Effector memory CD8-positive, alpha-beta T cell (primary cell): ENCODE measurements around the gene MRPS18A.

Experiments used
- ATAC-seq: fragments of 150-1000 bp; cut with Tn5 transposase; replicated peaks from 2 replicates; pipeline ENCODE4 v1.10.0; 2021; ENCODE audit warnings: mild to moderate bottlenecking, moderate library complexity
- DNase-seq, 3 experiments: peaks; one replicate each; pipeline ENCODE4 v3.0.0; 2021
- H3K27ac Mint-ChIP-seq, 2 donors: one replicate each; pipeline ENCODE4 v1.8.0; 2022; ENCODE audit warnings: mild to moderate bottlenecking in 2 of 2, mixed read lengths in 2 of 2, moderate library complexity in 2 of 2
- H3K27me3 Mint-ChIP-seq, 2 donors: one replicate each; pipeline ENCODE4 v1.8.0; 2022; ENCODE audit warnings: mixed read lengths in 2 of 2
- H3K36me3 Mint-ChIP-seq: one replicate; pipeline ENCODE4 v1.8.0; 2022; ENCODE audit warnings: mild to moderate bottlenecking, moderate library complexity, mixed read lengths; ENCODE audit not compliant: insufficient read depth
- H3K4me1 Mint-ChIP-seq, 2 donors: one replicate each; pipeline ENCODE4 v1.8.0; 2022; ENCODE audit warnings: low read depth in 2 of 2, mixed read lengths in 2 of 2
- H3K4me3 Mint-ChIP-seq, 2 donors: one replicate each; pipeline ENCODE4 v1.8.0; 2022; ENCODE audit warnings: mild to moderate bottlenecking in 2 of 2, mixed read lengths in 2 of 2, moderate library complexity in 2 of 2
- H3K9me3 Mint-ChIP-seq, 2 donors: one replicate each; pipeline ENCODE4 v1.8.0; 2022; ENCODE audit warnings: mixed read lengths in 2 of 2

MRPS18A gene

GRCh38 chr6:43679057-43679456 lies 8.5 kb downstream of the MRPS18A start:
- DNase-seq (no peak), ATAC-seq (no peak)
- H3K27ac Mint-ChIP-seq, result no peak overlapping the region
- H3K36me3 Mint-ChIP-seq, result peaks cover 39% of the 10 kb centered on the region
- no peaks in the 10 kb centered on the region for H3K27me3 Mint-ChIP-seq
- no peaks in the 10 kb centered on the region for H3K9me3 Mint-ChIP-seq
- H3K4me3 Mint-ChIP-seq, result no peak overlapping the region
- peaks cover 10 to 18% of the 10 kb centered on the region in 2 donors for H3K4me1 Mint-ChIP-seq

GRCh38 chr6:43678341-43678740 lies 9.2 kb downstream of the MRPS18A start:
- H3K27ac Mint-ChIP-seq, result no peak overlapping the region
- no peak for ATAC-seq
- H3K9me3 Mint-ChIP-seq, result no peaks in the 10 kb centered on the region
- H3K27me3 Mint-ChIP-seq, result no peaks in the 10 kb centered on the region
- H3K36me3 Mint-ChIP-seq, result peaks cover 45% of the 10 kb centered on the region
- DNase-seq, result no peak
- no peak overlapping the region for H3K4me3 Mint-ChIP-seq
- peaks cover 6 to 13% of the 10 kb centered on the region in 2 donors for H3K4me1 Mint-ChIP-seq

- H3K27ac Mint-ChIP-seq, result no peak overlapping the region
- peaks cover 2 to 8% of the 10 kb centered on the region in 2 donors for H3K4me1 Mint-ChIP-seq
- no peaks in the 10 kb centered on the region for H3K27me3 Mint-ChIP-seq
- no peaks in the 10 kb centered on the region for H3K9me3 Mint-ChIP-seq
- no peak for ATAC-seq
- peaks cover 48% of the 10 kb centered on the region for H3K36me3 Mint-ChIP-seq
- no peak overlapping the region for H3K4me3 Mint-ChIP-seq
- no peak for DNase-seq
Observed at GRCh38 chr6:43677759-43678158, 9.8 kb downstream of the MRPS18A start.

- H3K9me3 Mint-ChIP-seq, result no peaks in the 10 kb centered on the region
- H3K27me3 Mint-ChIP-seq, result no peaks in the 10 kb centered on the region
- no peak overlapping the region for H3K4me3 Mint-ChIP-seq
- DNase-seq (no peak), ATAC-seq (no peak)
- no peak overlapping the region for H3K27ac Mint-ChIP-seq
- peaks cover 55% of the 10 kb centered on the region for H3K36me3 Mint-ChIP-seq
- H3K4me1 Mint-ChIP-seq, result peaks cover 0 to 1% of the 10 kb centered on the region in 2 donors
Observed at GRCh38 chr6:43676962-43677606, 10.5 kb downstream of the MRPS18A start.

GRCh38 chr6:43674921-43675320 lies 12.7 kb downstream of the MRPS18A start:
- H3K9me3 Mint-ChIP-seq, result no peaks in the 10 kb centered on the region
- H3K27ac Mint-ChIP-seq, result peak overlapping the region in 1 of 2 donors; percentile 57
- DNase-seq (no peak), ATAC-seq (no peak)
- H3K36me3 Mint-ChIP-seq, result peaks cover 55% of the 10 kb centered on the region
- no peaks in the 10 kb centered on the region for H3K27me3 Mint-ChIP-seq
- no peaks in the 10 kb centered on the region for H3K4me1 Mint-ChIP-seq
- no peak overlapping the region for H3K4me3 Mint-ChIP-seq

GRCh38 chr6:43674291-43674690 lies 13.3 kb downstream of the MRPS18A start:
- ATAC-seq (no peak), DNase-seq (no peak)
- Mint-ChIP-seq H3K36me3 (peaks cover 52% of the 10 kb centered on the region), H3K4me3 (no peak overlapping the region), H3K4me1 (no peaks in the 10 kb centered on the region), H3K27ac (no peak overlapping the region), H3K27me3 (no peaks in the 10 kb centered on the region), H3K9me3 (no peaks in the 10 kb centered on the region)

- Mint-ChIP-seq H3K27ac (no peak overlapping the region), H3K4me3 (no peak overlapping the region), H3K36me3 (peaks cover 51% of the 10 kb centered on the region), H3K4me1 (peaks cover 0 to under 1% of the 10 kb centered on the region in 2 donors), H3K27me3 (no peaks in the 10 kb centered on the region), H3K9me3 (no peaks in the 10 kb centered on the region)
- no peak for DNase-seq
- ATAC-seq, result no peak
Observed at GRCh38 chr6:43673444-43674084, 14.0 kb downstream of the MRPS18A start.

GRCh38 chr6:43671801-43672690 lies 15.5 kb downstream of the MRPS18A start:
- Mint-ChIP-seq H3K36me3 (peaks cover 38% of the 10 kb centered on the region), H3K4me3 (no peak overlapping the region), H3K27me3 (no peaks in the 10 kb centered on the region), H3K9me3 (no peaks in the 10 kb centered on the region), H3K27ac (peak overlapping the region; percentile 15 to 46), H3K4me1 (peaks cover 12 to 15% of the 10 kb centered on the region in 2 donors)
- no peak for ATAC-seq
- DNase-seq, result no peak

- DNase-seq (no peak), ATAC-seq (no peak)
- Mint-ChIP-seq H3K9me3 (no peaks in the 10 kb centered on the region), H3K4me1 (peaks cover 13 to 18% of the 10 kb centered on the region in 2 donors), H3K36me3 (peaks cover 33% of the 10 kb centered on the region), H3K27ac (peak overlapping the region; percentile 46 to 66), H3K4me3 (no peak overlapping the region), H3K27me3 (no peaks in the 10 kb centered on the region)
Observed at GRCh38 chr6:43671011-43671800, 16.4 kb downstream of the MRPS18A start.

GRCh38 chr6:43670623-43670986 lies 17.0 kb downstream of the MRPS18A start:
- no peak for DNase-seq
- peaks cover 13 to 18% of the 10 kb centered on the region in 2 donors for H3K4me1 Mint-ChIP-seq
- no peak for ATAC-seq
- H3K27me3 Mint-ChIP-seq, result no peaks in the 10 kb centered on the region
- H3K36me3 Mint-ChIP-seq, result peaks cover 33% of the 10 kb centered on the region
- no peaks in the 10 kb centered on the region for H3K9me3 Mint-ChIP-seq
- no peak overlapping the region for H3K4me3 Mint-ChIP-seq
- H3K27ac Mint-ChIP-seq, result peak overlapping the region in 1 of 2 donors; percentile 66

- DNase-seq, result no peak
- ATAC-seq, result no peak
- H3K27ac Mint-ChIP-seq, result peak overlapping the region in 1 of 2 donors; percentile 66
- no peaks in the 10 kb centered on the region for H3K27me3 Mint-ChIP-seq
- H3K9me3 Mint-ChIP-seq, result no peaks in the 10 kb centered on the region
- peaks cover 13 to 18% of the 10 kb centered on the region in 2 donors for H3K4me1 Mint-ChIP-seq
- no peak overlapping the region for H3K4me3 Mint-ChIP-seq
- peaks cover 31% of the 10 kb centered on the region for H3K36me3 Mint-ChIP-seq
Observed at GRCh38 chr6:43669922-43670622, 17.5 kb downstream of the MRPS18A start.

GRCh38 chr6:43669050-43669921 lies 18.3 kb downstream of the MRPS18A start:
- peaks cover 23% of the 10 kb centered on the region for H3K36me3 Mint-ChIP-seq
- no peak for ATAC-seq
- H3K27me3 Mint-ChIP-seq, result peaks cover 3 to 5% of the 10 kb centered on the region in 2 donors
- peak overlapping the region in 1 of 2 donors; percentile 66 for H3K27ac Mint-ChIP-seq
- no peak for DNase-seq
- H3K4me1 Mint-ChIP-seq, result peaks cover 13 to 18% of the 10 kb centered on the region in 2 donors
- no peak overlapping the region for H3K4me3 Mint-ChIP-seq
- no peaks in the 10 kb centered on the region for H3K9me3 Mint-ChIP-seq
